Measurements from ENCODE around the gene CNTFR.

CNTFR gene

DNA sequence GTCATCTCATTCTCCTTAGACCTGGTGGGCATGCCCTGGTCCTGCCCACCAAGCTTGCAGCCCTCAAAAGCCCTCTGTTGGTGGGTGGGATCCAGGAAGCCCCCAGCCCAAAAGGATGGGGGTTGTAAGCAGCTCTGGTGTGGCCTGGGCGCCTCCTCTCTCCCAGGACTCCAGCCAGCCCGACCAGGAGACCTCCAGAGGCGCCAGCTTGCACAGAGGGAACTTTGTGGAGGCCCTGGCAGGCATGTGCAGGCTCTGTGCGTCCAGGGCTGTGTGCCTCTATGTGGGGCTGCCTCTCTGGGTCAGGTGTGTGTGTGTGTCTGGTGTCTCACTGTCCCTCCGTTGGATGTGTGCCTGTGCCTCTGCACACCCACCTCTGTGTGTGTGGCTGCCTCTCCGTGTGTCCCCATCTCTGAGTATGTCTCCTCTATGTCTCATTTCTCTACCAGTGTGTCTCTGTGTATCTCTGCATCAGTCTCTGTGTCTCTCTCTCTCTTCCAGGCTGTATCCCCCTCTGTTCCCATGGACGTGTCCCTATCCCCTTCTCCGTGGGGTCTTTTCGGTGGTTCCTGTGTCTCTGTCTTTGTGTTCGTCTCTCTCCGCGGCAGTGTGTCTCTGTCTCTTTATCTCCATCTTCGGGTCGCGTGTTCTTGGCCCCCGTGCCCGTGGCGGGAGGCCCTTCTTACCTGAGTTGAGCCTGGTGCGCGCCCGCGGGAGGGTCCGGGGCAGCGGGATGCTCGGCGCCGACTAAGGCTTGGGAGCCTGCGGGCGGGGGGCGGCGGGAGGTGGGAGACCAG, 67.2 kb downstream of the CNTFR start:
- DNase-seq: no peak

DNA sequence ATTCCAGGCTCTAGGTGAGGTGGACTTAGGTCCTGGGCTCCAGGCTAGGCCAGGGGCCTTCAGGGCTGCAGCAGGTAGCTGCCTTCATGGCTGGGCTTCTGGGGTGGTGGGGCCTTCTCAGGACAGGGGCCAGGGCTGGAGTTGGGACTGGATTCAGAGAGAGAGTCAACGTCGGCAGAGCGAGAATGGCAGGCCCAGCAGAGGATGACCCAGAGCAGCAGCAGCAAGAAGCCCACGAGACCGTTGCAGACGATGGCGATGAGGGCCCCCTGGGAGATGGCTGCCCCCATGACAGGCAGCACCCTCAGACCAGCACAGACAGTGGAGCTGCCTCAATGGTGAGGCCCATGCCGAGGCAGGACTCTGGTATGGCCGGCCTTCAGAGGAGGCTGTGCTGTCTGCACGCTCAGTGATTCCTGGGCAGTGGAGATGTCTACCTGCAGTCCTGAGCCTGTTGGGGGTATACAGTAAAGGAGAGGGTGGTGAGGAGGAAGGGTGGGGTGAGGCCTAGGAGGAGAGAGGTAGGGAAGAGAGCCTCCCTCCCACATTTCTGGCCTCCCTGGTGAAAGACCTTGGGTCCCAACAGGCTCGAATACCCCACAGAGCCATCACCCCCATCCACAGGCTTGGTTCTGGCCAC, 68.0 kb downstream of the CNTFR start:
- DNase-seq: no peak

DNA sequence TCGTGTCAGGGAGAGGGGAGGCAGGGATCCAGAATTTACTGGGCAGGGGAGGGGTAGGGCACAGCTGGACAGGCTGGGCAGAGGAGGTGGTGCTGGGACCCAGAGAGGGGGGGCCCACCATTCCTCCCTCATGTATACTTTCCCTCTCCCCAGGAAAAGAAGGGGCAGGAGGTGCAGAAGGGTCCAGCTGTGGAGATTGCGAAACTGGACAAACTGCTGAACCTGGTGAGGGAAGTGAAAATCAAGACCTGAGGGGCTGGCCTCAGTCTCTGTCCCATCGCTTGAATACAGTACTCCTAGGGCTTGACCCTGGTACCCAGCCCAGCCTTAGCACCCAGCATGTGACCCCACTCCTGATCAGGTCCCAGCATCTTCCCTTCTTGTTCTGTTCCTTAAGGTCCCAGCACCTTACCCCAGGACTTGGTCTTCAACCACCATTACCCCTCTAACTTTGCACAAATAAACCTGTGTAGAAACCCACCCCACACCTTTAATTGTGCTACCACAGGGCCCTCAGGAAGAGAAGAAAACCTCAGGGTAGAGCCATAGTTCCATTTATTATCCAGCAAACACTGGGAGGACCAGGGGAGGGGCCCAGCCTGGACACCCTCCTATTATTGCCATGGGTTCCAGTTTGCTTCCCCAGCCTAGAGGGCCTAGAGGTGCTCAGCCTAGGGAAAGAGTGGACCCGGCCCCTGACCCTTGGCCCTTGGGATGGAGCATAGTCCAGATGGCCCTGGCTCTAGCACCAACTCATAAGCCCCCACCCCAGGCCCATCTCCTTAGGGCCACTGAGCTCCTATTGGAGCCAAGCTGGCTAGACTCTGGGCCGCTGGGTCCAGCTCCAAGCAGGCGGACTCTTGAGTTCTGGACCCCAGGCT, 68.8 kb downstream of the CNTFR start:
- no peak for DNase-seq

DNA sequence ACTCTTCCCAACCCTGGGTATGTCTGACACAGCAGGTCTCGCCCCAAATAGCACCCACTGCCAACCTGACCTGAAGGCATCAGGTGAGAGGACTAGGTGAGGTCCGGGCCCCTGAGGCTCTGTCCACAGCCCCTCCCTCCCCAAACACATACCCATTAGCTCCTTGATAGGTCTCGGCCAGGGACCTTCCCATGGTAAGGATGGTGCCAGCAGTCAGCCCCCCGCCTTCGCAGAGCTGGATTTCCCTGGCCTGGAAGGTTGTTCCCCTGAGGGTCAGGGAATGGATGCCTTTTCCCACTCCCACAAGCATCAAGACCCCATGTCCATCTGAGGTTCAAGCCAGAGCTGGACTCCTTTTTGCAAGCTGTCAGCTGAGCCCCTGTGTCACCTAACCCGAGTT, 69.4 kb downstream of the CNTFR start:
- no peak for DNase-seq

DNA sequence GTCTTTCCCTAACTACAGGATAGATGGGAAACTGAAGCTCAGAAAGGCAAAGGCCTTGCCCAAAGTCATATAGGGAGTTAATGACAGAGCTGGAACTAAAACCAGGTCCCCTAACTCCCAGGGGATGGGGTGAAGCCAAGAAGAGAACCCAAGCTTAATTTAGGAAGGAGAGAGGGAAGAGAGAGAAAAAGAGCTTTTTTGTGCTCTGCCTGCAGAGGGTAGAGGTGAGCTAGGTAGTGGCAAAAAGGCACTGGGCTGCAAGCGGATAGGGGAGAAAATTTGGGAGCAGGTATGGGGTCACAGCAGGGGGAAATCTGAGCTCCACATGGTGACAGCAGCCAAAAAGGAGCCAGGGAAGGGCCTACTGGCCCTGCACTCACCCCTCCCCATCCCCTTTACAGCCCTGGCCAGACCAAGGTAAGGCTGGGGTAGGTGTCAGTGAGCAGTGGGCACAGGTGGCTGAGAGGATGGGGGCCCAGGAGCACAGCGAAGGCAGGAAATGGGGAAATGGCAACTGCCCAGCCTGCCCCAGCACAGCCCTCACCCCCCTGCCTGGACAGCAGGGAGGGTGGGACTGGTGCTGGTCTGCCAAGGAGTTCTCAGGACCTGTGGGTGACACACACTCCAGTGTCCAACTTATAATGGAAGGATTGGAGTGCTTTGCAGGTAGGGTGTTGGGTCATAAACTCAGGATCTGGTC, 70.1 kb downstream of the CNTFR start:
- no peak for DNase-seq

DNA sequence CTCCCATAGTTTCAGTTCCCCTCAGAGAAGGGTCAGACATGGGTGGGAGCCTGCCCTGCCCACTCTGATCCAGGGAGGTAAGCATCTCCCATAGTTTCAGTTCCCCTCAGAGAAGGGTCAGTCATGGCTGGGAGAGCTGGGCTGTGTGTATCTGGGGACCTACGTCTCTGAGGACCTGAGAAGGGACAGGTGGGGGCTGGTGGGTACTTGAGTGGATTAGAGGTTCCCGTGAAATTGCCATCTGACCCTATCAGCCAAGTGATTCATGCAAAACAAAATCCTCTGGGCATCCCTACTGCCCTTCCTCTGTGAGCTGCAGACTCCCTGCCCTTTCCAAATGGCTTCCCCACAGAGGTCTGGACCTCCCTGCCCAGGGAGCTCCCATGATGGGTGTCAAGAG, 70.6 kb downstream of the CNTFR start:
- DNase-seq: no peak

DNA sequence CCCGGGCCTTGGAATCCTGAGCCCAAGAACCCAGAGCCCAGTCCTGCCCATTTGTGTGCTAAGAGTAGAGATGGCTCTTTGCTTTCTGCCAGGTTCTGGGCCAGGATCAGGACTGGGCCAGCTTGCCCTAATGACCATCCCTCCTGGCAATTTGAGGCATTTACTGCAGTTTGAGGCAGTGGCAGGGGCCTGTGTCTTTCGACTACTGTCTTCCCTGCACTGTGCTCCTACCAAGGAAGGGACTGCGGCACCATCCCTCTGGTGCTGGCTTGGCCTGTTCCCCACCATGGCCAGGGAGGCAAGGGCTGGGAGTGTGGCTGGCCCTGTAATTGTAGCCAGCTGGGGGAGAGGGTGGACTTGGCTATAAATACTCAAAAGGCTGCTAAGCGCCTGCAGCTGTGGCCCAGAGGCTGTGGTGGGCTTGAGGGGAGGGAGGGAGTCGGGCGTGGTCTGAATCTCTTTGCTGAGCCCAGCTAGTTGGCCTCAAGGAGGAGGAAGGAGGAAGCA, 71.4 kb downstream of the CNTFR start:
- DNase-seq: no peak

DNA sequence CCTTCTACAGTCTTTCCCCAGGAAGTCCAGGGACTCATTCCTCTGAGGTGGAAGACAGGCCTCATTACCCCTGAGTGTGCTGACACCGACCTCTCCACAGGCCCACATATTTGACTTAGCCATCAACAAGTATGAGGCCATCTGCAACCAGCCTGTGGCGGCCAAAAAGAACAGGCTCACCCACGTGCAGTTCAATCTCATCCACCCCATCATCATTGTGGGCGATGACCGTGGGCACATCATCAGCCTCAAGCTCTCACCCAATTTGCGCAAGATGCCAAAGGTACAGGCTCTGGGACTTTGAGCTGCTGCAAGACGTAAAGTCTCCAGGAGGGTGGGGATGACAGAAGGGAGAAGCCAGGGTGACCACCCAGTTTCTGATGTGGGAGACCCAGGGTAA, 72.3 kb downstream of the CNTFR start:
- no peak for DNase-seq

DNA sequence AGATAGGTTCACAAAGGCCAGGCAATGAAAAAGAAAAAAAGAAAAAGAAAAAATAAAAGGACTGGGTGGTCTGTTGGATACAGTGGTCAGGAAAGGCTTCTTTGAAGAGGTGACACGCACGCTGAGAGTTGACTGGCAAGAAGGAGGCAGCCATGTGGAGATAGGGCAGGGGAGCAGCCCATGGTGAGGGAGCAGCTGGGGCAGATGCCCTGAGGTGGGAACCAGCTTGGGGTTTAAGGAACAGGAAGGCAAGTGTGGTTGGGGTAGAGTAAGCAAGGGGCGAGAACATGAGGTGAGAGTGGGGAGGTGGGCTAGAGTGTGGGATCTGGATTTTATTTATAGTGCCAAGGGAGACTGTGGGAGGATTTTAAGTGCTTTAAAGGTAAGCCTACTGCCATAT, 73.6 kb downstream of the CNTFR start:
- no peak for DNase-seq

DNA sequence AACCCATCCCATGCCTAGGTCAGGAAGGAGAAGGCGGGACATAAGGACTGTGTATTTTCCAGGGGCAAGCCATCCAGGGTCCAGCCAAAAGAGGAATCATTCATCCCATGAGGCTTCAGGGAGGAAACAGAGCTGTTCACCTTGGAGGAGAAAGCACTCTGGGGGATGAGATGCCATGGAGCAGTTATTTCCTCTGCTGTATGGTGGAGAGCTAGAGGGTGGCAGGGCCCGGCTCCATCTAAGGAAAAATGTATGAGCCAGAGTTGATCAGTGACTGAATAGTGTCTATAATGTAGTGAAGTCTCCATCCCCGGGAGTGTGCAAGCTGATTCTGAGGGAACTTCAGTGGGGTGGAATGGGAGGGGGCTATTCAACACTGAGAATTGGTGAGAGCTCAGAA, 74.7 kb downstream of the CNTFR start:
- DNase-seq: no peak

DNA sequence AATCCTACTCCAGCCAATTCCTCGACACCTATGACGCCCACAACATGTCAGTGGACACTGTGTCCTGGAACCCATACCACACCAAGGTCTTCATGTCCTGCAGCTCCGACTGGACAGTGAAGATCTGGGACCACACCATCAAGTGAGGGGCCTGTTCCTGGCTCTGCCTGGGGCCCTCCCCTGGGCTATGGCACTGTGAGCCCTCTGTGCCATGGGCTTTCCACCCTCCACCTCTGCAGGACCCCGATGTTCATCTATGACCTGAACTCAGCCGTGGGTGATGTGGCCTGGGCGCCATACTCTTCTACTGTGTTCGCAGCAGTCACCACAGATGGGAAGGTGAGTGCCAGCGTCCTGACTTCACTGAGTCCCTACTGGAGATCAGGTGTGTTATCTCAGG, 75.1 kb downstream of the CNTFR start:
- DNase-seq: no peak

DNA sequence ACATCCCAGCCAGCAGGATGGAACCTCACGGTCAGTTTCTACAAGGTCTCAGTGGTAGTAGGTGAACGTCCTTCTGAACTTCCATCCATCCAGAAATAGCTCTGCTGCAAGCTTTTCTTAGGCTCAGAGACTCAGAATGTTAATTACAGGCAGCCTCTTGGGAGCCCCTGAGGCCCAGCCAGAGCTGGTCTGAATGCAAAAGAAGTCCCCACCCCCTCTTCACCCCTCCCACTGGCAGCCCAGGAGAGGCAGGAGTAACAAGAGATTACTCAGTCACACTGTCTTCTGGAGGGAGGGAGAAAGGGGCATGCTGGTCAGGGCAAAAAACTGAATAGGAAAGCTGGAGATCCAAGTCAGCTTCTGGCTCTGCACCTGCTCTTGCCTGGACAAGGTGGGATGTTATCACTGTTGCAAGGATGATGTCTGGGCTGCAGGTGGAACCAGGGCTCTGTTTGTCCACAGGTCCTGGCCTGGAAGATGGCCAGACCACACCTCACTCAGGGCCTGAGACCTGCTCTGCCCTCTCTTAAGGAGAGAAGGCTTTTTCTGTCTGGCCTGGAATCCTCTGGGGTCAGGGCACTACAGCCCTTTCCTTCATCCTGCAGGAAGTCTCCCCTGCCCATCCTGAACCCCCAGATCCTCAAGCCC, 75.8 kb downstream of the CNTFR start:
- no peak for DNase-seq

DNA sequence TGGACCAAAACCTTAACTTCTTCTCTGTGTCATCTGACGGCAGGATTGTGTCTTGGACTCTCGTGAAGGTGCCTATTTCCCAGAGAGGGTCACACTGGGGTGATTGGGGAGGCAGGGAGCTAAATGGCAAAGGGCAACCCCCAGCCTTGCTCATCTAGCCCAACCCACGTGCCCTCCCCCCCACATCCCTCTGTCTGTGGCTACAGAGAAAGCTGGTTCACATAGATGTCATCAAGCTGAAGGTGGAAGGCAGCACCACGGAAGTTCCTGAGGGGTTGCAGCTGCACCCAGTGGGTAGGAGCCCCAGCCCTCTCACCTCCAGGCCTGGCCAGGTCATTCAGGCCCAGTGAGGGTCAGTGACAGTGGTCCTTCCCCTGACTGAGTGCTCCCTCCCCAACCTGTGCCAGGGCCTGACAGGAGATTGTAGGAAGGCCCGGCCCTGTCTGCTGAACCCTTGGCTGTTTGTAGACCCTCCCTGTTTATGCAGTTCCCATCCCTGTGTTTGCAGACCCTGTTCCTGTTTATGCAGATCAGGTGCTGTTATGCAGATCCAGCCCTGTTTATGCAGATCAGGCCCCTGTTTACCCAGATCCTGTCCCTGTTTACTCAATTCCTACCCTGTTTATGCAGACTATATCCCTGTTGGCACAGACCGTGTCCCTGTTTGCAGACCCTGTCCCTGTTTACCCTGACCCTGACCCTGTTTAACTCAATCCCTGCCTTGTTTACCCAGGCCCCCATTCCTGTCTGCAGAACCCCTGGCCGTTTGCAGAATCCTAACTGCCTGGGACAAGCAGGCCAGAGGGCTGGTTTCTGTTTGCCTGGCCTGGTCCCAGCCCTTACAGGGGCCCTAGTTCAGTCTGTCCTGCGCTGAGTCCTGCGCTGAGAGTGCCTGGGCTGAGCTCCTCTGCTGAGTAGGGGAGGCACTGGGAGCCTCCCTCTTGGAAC, 77.1 kb downstream of the CNTFR start:
- DNase-seq: no peak

DNA sequence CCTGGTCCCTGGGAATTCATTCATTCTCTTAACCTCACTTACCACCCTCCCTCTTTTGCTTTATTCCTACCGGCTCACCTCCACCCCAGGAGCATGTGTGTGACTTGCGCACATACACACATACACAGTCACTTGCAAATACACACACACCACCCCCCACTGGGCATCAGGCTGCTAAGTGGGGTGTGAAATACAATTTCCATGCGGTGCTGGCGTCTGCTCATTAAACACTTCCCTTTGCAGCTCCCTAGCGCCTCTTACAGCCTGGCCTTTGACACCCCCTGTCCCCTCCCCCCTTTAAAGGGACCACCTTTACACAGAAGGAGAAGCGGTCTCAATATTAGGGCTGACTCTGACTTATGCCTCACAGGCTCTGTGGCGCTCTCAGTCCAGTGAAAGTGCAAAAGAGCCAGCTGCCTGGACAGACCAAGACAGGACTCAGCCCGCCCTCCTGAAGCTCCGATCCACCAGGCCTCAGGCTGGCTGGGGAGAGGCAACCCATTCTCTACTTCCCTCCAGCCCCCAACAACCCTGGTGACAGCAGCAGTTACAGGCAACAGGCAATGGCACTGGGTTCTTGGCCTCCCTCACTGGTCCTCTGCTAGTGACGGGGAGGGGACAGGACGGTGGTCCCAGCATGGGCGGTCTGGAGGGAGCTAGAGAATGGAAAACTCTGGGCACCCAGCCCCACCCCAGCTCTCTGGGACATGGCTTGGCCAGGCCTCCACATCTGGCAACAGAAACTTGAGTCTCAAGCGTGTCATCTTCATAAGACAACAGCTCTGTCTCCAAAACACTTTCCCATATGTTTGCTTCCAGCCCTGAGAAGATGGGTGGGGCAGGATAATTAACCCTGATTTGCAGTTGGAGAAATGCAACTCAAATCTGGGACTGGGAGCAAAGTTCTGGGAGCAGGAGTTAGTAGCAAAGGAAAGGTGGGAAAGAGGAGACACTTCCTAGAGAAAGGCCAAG, 78.7 kb downstream of the CNTFR start:
- no peak for DNase-seq

DNA sequence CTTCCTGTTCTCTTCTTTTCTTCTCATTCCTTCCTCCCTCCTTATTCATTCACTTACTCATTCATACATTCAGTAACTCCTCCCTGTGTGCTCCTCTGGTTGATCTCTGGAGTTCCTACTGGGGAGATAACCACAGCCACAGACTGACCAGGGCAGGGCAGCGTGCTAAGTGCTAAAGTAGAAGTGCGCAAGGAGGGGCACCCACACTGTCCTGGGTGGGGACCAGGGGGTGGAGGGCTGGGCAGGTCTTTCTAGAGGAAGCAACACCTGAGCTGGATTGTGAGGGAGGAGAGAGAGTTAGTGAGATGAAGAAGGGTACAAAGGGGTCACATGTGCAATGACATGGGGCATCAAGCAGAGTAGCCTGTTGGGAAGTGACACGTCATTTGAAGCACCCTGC, 80.6 kb downstream of the CNTFR start:
- DNase-seq: no peak

DNA sequence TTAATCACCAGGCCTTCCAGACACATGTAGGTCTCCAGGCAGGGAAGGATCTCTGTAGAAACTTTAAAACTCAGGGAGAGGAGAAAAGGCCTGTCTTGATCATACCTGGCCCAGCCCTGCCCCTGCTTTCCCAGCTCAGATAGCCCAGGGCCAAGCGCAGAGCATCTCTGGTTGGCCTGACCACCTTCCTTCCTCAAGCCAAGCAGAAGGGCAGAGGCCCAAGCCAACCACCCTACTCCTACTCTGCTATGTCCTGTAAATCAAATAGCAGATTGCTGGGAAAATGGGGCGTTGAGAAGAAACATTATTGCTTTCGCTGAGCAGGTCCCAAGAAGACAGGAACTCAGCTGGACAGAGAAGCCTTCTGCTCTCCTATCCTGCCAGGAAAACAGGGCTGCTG, 81.1 kb downstream of the CNTFR start:
- no peak for DNase-seq

DNA sequence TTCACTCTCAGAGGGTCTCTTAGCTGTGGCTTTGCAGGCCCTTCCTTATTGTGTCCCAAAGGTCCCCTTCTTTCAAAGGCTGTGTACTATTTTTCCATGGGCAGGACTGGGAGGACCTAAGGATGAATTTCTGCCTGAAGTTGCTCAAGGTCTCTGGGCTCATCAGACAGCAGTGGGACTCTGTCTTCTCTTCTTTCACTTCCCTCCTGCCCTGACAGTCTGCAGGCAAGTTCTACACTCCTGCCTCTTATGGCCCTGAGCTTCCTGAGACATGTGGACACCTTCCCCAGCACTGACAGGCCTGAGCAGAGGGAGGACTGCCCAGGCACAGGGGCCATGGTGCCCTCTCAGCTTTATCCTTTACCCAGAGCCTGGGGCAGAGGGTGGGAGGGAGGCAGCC, 81.6 kb downstream of the CNTFR start:
- no peak for DNase-seq

DNA sequence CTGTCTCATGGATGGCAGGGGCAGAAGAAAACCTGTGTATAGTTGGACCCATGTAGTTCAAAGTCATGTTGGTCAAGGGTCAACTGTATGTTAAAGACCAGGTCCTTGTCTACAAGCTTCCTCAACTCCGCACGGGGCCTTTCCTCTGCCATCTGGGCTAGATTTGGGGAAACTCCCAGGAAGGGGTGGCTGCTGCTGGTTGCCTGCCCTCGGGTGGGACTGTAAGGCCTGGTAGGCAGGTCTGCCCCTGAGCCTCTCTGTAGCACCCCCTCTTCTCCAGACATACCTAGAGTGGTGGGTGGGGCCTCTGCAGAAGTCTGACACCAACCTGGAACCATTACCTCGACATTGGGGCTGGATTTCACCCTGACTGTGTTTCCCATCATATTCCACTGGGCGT, 82.0 kb downstream of the CNTFR start:
- DNase-seq: no peak

DNA sequence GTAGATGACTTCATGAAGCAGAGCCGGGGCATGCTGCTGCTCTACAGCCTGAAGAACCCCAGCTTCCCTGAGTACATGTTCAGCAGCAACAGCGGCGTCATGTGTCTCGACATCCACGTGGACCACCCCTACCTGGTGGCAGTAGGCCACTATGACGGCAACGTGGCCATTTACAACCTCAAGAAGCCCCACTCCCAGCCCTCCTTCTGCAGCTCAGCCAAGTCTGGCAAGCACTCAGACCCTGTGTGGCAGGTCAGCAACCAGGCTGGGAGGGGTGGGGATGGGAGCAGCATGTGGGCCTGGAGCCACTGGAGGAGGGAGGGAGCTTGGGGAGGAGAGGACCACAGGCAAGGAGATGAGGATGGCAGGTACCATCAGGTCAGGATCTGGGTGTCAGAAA, 82.9 kb downstream of the CNTFR start:
- DNase-seq: no peak
